PFSK-1 (cell line): Measurements from ENCODE around the gene ADAM12.

Experiments
- FOXP2 ChIP-seq: optimal IDR thresholded peaks from 2 replicates; pipeline ENCODE3; 2011; ENCODE audit warnings: borderline replicate concordance, control low read depth, inconsistent platforms; ENCODE audit not compliant: insufficient read depth; ENCODE audit errors: extremely low read length, extremely low read depth
- POLR2AphosphoS5 ChIP-seq: IDR thresholded peaks from 2 replicates; pipeline ENCODE4 v1.6.1; 2012; ENCODE audit warnings: low read depth, mild to moderate bottlenecking, control low read depth, low read length, moderate library complexity
- SIN3A ChIP-seq: IDR thresholded peaks from 2 replicates; pipeline ENCODE4 v1.6.1; 2012; ENCODE audit warnings: mild to moderate bottlenecking, low read length, moderate library complexity, borderline replicate concordance; ENCODE audit not compliant: insufficient read depth
- TAF1 ChIP-seq: IDR thresholded peaks from 2 replicates; pipeline ENCODE4 v1.6.1; 2012; ENCODE audit warnings: low read length, control low read depth, borderline replicate concordance; ENCODE audit not compliant: insufficient read depth
- TF ChIP-seq, protein P1 (sequence below), 2 experiments: IDR thresholded peaks; 2 replicates each; pipeline versions ENCODE4 v1.6.1 to v1.8.0; 2011 to 2012; ENCODE audit warnings: low read depth in 2 of 2, low read length in 2 of 2, control low read depth in 1 of 2, inconsistent platforms in 1 of 2, mild to moderate bottlenecking in 1 of 2, moderate library complexity in 1 of 2; ENCODE audit not compliant: insufficient read depth in 1 of 2

The ADAM12 gene

DNA sequence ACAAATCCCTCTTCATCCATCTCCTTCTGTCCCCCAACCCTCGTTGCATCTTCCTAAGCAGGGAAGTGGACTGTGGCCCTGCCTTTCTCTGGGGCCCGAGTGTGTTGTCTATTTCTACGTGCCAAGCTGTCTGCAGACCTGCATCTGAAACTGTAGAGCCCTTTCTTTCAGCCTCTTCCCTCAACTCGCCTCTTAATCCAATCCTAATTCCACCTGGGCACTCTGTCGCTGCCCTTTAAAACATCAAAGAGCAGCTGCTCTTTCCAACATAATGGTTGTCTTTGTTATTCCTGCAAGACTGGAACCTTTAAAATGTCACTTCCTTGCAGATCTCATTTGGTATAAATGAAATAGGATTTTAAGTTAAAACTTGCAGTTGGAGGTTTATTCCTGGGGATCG, 21.5 kb upstream of the ADAM12 start:
- TF ChIP-seq FOXP2: no peak
- TF ChIP-seq, protein P1, sequence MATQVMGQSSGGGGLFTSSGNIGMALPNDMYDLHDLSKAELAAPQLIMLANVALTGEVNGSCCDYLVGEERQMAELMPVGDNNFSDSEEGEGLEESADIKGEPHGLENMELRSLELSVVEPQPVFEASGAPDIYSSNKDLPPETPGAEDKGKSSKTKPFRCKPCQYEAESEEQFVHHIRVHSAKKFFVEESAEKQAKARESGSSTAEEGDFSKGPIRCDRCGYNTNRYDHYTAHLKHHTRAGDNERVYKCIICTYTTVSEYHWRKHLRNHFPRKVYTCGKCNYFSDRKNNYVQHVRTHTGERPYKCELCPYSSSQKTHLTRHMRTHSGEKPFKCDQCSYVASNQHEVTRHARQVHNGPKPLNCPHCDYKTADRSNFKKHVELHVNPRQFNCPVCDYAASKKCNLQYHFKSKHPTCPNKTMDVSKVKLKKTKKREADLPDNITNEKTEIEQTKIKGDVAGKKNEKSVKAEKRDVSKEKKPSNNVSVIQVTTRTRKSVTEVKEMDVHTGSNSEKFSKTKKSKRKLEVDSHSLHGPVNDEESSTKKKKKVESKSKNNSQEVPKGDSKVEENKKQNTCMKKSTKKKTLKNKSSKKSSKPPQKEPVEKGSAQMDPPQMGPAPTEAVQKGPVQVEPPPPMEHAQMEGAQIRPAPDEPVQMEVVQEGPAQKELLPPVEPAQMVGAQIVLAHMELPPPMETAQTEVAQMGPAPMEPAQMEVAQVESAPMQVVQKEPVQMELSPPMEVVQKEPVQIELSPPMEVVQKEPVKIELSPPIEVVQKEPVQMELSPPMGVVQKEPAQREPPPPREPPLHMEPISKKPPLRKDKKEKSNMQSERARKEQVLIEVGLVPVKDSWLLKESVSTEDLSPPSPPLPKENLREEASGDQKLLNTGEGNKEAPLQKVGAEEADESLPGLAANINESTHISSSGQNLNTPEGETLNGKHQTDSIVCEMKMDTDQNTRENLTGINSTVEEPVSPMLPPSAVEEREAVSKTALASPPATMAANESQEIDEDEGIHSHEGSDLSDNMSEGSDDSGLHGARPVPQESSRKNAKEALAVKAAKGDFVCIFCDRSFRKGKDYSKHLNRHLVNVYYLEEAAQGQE (IDR thresholded peaks at IDR 0.05; ENCODE audit: insufficient read depth in 1 of 2, low read depth in 2 of 2, low read length in 2 of 2): no peak
- no peak for TF ChIP-seq SIN3A
- TF ChIP-seq POLR2AphosphoS5: no peak
- TF ChIP-seq TAF1: no peak

DNA sequence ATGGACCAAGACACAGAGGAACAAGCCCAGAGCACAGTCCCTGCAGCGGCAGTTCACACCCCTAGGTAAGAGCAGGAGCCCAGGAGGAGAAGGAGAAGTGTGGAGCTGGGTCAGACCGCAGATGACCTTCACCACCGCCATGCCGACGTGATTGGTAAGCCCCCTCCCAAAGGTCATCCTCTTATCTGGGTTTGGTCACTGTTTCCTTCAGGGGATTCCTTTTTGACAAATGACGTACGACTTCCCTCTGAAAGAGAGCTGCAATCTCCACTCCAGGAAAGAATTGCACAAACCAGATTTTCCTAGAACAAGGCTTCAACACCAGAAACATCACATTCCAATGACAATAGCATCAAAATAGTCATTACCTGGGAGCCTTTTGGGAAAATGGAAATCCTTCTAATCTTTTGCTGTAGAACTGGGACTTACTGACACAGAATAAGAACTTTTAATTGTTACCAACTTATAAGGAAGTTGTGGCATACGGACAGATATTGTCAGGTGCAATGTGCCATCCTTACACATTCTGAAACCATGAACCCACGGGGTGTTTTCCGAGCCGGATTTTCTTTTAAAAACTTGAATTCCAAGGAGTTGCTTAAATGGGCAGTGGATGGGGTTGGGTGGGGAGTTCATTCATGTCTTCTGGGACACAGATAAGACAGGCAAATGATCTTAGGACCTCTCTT, 20.8 kb upstream of the ADAM12 start:
- no peak for TF ChIP-seq FOXP2
- TF ChIP-seq, protein P1 (IDR thresholded peaks at IDR 0.05; ENCODE audit: insufficient read depth in 1 of 2, low read depth in 2 of 2, low read length in 2 of 2): no peak
- no peak for TF ChIP-seq TAF1
- TF ChIP-seq SIN3A: no peak
- TF ChIP-seq POLR2AphosphoS5: no peak

- TF ChIP-seq SIN3A (no peak), TAF1 (no peak), FOXP2 (no peak), POLR2AphosphoS5 (no peak)
- TF ChIP-seq, protein P1 (IDR thresholded peaks at IDR 0.05; ENCODE audit: insufficient read depth in 1 of 2, low read depth in 2 of 2, low read length in 2 of 2): no peak
Measured at GRCh38 chr10:126407831-126408230, 19.6 kb upstream of the ADAM12 start.

GRCh38 chr10:126405239-126405775, 17.0 kb upstream of the ADAM12 start:
- TF ChIP-seq TAF1: no peak
- TF ChIP-seq POLR2AphosphoS5: no peak
- TF ChIP-seq FOXP2: no peak
- TF ChIP-seq, protein P1 (IDR thresholded peaks at IDR 0.05; ENCODE audit: insufficient read depth in 1 of 2, low read depth in 2 of 2, low read length in 2 of 2): no peak
- TF ChIP-seq SIN3A: no peak
